Gastroesophageal sphincter (tissue), 4 donors: Measurements from ENCODE around the gene WDR59. TPM values are rescaled to one million over a fixed set of nuclear protein-coding genes. Genes with fewer than 3 reads are reported as not detected.
"Not testable (repeated sequence)": the region's sequence is repeated elsewhere in the genome, so short reads cannot be mapped to it uniquely, and the experiment has no call there.

Experiments used
- ATAC-seq: fragments of 150-250 bp; one replicate; pipeline ENCODE4 v1.9.1; 2016; ENCODE audit warnings: mild to moderate bottlenecking, moderate library complexity
- H3K27ac ChIP-seq, 4 donors: fragments of 200-600 bp; sonication (generic) in 3 of 4; 1 replicate in 3 of 4; 2 replicates in 1 of 4; pipeline ENCODE4 v1.5.1; 2016 to 2019
- H3K27me3 ChIP-seq: fragments of 200-600 bp; sonication (generic); one replicate; pipeline ENCODE4 v1.5.1; 2019
- H3K36me3 ChIP-seq, 2 donors: fragments of 200-600 bp; sonication (generic); one replicate each; pipeline ENCODE4 v1.5.1; 2019; ENCODE audit warnings: control low read depth in 1 of 2
- H3K4me1 ChIP-seq, 3 donors: fragments of 200-600 bp; sonication (generic); 1 replicate in 2 of 3; 2 replicates in 1 of 3; pipeline ENCODE4 v1.5.1; 2016 to 2019; ENCODE audit warnings: control low read depth in 2 of 3
- H3K4me3 ChIP-seq, 2 donors: fragments of 200-600 bp; sonication (generic); one replicate each; pipeline ENCODE4 v1.5.1; 2019; ENCODE audit warnings: mild to moderate bottlenecking in 1 of 2, moderate library complexity in 1 of 2
- H3K9me3 ChIP-seq, 3 donors: fragments of 200-600 bp; sonication (generic); one replicate each; pipeline ENCODE4 v1.5.1; 2017 to 2019; ENCODE audit warnings: control low read depth in 2 of 3
- CTCF ChIP-seq, 4 experiments: fragments of 200-600 bp in 2 of 4; fragments of 450-650 bp in 2 of 4; sonication (generic) in 1 of 4; IDR thresholded peaks; one replicate each; pipeline ENCODE4 v1.5.1; 2017 to 2019; ENCODE audit warnings: antibody characterized with exemption in 4 of 4, mild to moderate bottlenecking in 2 of 4, moderate library complexity in 2 of 4
- EP300 ChIP-seq: sonication (generic); formaldehyde crosslinking; IDR thresholded peaks from one replicate; pipeline ENCODE4 v1.6.1; 2017; ENCODE audit warnings: antibody characterized with exemption, mild to moderate bottlenecking
- POLR2A ChIP-seq, 2 donors: fragments of 450-650 bp; IDR thresholded peaks; one replicate each; pipeline ENCODE4 v1.6.1; 2017; ENCODE audit warnings: antibody characterized with exemption in 2 of 2, mild to moderate bottlenecking in 2 of 2, moderate library complexity in 1 of 2
- POLR2AphosphoS5 ChIP-seq: sonication (generic); formaldehyde crosslinking; IDR thresholded peaks from one replicate; pipeline ENCODE4 v1.6.1; 2017; ENCODE audit warnings: antibody characterized with exemption
- WGBS, 2 donors: methylation state at CpG; one replicate each; pipeline ENCODE4 v1.1.5; 2018; ENCODE audit warnings: low coverage in 1 of 2; 5-methylcytosine and 5-hydroxymethylcytosine counted together
- total RNA-seq, 4 donors: library from RNA; depleted of rRNA; stranded (reverse); fragments of >200 nt; gene quantifications; one replicate each; pipeline ENCODE4 v1.1.0, GENCODE V29; 2016

WDR59 gene
- total RNA-seq, 4 donors from 2014 or later = 18.4 to 31.3 (median 21.4) TPM

DNA sequence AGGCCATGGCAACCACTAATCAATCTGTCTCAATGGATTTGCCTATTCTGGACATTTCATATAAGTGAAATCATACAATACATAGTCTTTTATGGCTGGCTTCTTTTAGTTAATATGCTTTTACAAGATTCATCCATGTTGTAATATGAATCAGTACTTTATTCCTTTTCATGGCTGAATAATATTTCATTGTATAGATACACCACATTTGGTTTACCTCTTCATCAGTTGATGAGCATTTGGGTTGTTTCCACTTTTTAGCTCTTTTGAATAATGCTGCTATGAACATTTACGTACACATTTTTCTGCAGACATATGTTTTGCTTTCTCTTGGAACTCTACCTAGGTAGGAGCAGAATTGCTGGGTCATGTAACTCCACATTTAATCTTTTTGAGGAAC, 11.1 kb upstream of the WDR59 start:
- H3K27ac ChIP-seq = no peak overlapping the region
- no peak overlapping the region for H3K4me3 ChIP-seq
- H3K36me3 ChIP-seq = no peaks in the 10 kb centered on the region
- no peaks in the 10 kb centered on the region for H3K9me3 ChIP-seq
- H3K4me1 ChIP-seq = peaks cover 0 to 24% (median 9%) of the 10 kb centered on the region in 3 donors
- no peak for TF ChIP-seq POLR2A (IDR thresholded peaks at IDR 0.05)
- 100% methylated on average over 1 of the region's 1 CpG for WGBS, 2 donors
- no peaks in the 10 kb centered on the region for H3K27me3 ChIP-seq
- ATAC-seq = no peak

- H3K27ac ChIP-seq = peak overlapping the region in 2 of 4 donors; percentile 45 to 49
- WGBS, 2 donors = 33 to 69% methylated on average over 2 to 11 of the region's 13 CpGs
- ATAC-seq = no peak
Observed at GRCh38 chr16:74991593-74992403, 6.9 kb upstream of the WDR59 start.

DNA sequence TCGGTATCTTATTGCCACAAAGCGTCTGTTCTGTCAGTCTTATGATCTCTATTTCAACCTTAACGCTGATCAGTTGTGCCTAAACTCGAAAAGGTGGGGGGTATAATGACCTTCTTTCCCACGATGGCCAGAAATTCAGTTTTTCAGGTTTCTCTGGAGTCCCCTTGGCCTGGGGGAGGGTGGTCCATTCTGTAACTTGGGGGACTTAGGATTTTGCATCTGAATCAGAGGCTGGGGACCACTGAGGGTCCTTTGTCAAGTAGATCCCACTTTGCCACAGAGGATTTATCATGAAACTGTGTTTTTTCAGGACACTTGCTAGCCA, 6.3 kb upstream of the WDR59 start:
- H3K27me3 ChIP-seq = no peaks in the 10 kb centered on the region
- no peaks in the 10 kb centered on the region for H3K9me3 ChIP-seq
- H3K4me1 ChIP-seq = no peaks in the 10 kb centered on the region
- 50 to 82% methylated on average over 2 to 5 of the region's 5 CpGs for WGBS, 2 donors
- H3K27ac ChIP-seq = peak overlapping the region in 1 of 4 donors; percentile 45
- H3K36me3 ChIP-seq = no peaks in the 10 kb centered on the region
- no peak overlapping the region for H3K4me3 ChIP-seq
- TF ChIP-seq CTCF (IDR thresholded peaks at IDR 0.05) (no peak), EP300 (no peak), POLR2A (IDR thresholded peaks at IDR 0.05) (no peak), POLR2AphosphoS5 (no peak)
- ATAC-seq = no peak

More at GRCh38 chr16:74991593-74992403, 6.9 kb upstream of the WDR59 start:
- Histone ChIP-seq H3K4me1 (no peaks in the 10 kb centered on the region), H3K4me3 (no peak overlapping the region), H3K36me3 (no peaks in the 10 kb centered on the region), H3K9me3 (no peaks in the 10 kb centered on the region), H3K27me3 (no peaks in the 10 kb centered on the region)
- TF ChIP-seq EP300 (no peak), CTCF (IDR thresholded peaks at IDR 0.05) (no peak)

DNA sequence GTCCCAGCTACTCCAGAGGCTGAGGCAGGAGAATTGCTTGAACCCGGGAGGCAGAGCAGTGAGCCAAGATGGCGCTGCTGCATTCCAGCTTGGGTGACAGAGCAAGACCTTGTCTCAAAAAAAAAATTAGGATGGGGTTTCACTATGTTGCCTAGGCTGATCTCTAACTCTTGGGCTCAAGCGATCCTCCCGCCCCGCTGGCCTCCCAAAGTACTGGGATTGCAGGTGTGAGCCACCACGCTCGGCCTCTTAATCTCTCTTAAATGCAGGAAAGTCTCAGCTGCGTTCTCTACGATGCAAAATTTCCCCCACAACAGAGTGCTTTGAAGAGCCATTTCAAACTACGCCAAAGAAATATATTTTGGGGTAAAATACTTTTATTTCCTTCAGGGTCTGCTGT, 5.9 kb upstream of the WDR59 start:
- Histone ChIP-seq H3K36me3 (no peaks in the 10 kb centered on the region), H3K9me3 (no peaks in the 10 kb centered on the region), H3K27me3 (no peaks in the 10 kb centered on the region), H3K4me3 (no peak overlapping the region), H3K27ac (no peak overlapping the region), H3K4me1 (no peaks in the 10 kb centered on the region)
- no peak for ATAC-seq
- WGBS, 2 donors = 95 to 97% methylated on average over 6 to 8 of the region's 10 CpGs
- TF ChIP-seq POLR2AphosphoS5 (no peak), EP300 (no peak), CTCF (IDR thresholded peaks at IDR 0.05) (no peak), POLR2A (IDR thresholded peaks at IDR 0.05) (no peak)

DNA sequence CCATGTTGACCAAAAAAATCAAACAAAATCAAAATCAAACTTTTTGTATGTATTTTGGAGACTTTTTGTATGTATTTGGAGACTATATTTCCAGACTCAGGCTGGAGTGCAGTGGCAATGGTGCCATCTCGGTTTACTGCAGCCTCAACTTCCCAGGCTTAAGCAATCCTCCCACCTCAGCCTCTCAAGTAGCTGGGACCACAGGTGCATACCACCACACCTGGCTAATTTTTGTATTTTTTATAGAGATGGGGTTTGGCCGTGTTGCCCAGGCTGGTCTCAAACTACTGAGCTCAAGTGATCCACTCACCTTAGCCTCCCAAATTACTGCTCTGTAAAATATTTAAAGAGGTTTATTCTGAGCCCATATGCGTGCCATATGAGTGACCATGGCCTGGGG, 4.9 kb upstream of the WDR59 start:
- not testable (repeated sequence) for H3K4me3 ChIP-seq, H3K9me3 ChIP-seq, H3K27me3 ChIP-seq, H3K36me3 ChIP-seq, H3K4me1 ChIP-seq, H3K27ac ChIP-seq, ATAC-seq
- WGBS, 2 donors = 100% methylated on average over 1 to 2 of the region's 3 CpGs

DNA sequence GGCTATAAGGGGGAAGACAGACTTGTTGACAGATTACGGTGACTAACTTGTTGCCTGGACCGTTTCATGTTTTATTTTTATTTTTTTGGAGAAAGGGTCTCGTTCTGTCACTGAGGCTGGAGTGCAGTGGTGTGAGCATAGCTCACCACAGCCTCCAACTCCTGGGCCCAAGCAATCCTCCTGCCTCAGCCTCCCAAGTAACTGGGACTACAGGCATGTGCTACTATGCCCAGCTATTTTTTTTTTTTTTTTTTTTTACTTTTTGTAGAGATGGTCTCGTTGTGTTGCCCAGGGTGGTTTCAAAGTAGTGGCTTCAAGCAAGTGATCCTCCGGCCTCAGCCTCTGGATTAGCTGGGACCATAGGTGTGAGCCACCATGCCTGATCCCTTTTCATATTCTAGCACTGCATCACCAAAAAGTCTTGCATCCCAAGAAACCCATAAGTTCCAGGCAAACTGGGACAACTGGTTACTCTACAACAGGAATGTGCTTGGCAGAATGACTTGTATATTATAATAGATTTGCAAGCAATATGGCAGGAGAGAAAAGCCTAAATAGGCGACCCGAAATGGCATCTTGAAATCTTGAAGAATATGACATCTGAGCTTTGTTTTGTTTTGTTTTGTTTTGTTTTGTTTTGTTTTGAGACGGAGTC, 2.2 kb upstream of the WDR59 start:
- no peaks in the 10 kb centered on the region for H3K36me3 ChIP-seq
- no peak for ATAC-seq
- no peak for TF ChIP-seq CTCF (IDR thresholded peaks at IDR 0.05)
- no peak for TF ChIP-seq POLR2A (IDR thresholded peaks at IDR 0.05)
- TF ChIP-seq POLR2AphosphoS5 = no peak
- TF ChIP-seq EP300 = no peak
- H3K4me3 ChIP-seq = no peak overlapping the region
- H3K4me1 ChIP-seq = peaks cover 0 to 27% (median 0%) of the 10 kb centered on the region in 3 donors
- no peaks in the 10 kb centered on the region for H3K9me3 ChIP-seq
- H3K27me3 ChIP-seq = no peaks in the 10 kb centered on the region
- 55 to 73% methylated on average over 4 to 7 of the region's 8 CpGs for WGBS, 2 donors
- H3K27ac ChIP-seq = no peak overlapping the region
